Loucy (cell line): Measurements from ENCODE around the gene LYRM2.

Experiments used
- EZH2phosphoT487 ChIP-seq: fragments of 200-600 bp; IDR thresholded peaks from 2 replicates; pipeline ENCODE4 v1.6.1; 2018; ENCODE audit warnings: antibody characterized with exemption, mild to moderate bottlenecking, moderate library complexity, borderline replicate concordance
- TF ChIP-seq, protein P1 (sequence below): fragments of 200-600 bp; sonication (generic); conservative IDR thresholded peaks from 2 replicates; pipeline ENCODE4 v1.5.1; 2014; ENCODE audit warnings: mild to moderate bottlenecking, antibody characterized with exemption, low read length

DNA sequence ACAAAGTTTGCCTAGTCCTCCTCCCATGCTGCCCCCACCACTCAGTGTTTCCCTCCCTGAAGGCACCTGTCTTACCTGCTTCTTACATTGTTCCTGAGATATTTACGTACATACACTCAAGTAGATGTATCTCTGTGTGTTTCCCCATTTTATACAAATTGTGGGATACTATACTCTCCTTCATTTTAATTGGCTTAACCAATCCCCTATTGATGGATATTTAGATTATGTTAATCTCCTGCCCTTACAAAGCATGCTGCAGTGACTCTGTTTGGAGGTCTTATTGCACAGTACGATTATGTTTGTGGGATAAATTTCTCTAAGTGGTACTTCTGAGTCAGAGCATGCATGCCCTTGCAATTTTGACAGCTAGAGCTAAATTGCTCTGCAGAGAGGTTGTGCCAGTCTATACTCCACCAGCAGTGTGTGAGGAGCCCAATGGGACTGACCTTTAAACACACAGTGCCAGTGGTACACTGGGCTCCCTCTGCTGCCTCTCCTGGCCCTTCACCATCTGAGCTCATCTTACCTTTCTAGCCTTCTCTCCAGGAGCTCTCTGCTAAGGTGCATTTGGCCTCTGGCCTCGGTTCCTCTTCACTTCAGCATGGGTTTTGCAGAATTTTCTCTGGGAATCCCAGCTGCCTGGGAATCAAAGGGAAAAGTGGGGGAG is 57.4 kb downstream of the LYRM2 start:
- TF ChIP-seq, protein P1, sequence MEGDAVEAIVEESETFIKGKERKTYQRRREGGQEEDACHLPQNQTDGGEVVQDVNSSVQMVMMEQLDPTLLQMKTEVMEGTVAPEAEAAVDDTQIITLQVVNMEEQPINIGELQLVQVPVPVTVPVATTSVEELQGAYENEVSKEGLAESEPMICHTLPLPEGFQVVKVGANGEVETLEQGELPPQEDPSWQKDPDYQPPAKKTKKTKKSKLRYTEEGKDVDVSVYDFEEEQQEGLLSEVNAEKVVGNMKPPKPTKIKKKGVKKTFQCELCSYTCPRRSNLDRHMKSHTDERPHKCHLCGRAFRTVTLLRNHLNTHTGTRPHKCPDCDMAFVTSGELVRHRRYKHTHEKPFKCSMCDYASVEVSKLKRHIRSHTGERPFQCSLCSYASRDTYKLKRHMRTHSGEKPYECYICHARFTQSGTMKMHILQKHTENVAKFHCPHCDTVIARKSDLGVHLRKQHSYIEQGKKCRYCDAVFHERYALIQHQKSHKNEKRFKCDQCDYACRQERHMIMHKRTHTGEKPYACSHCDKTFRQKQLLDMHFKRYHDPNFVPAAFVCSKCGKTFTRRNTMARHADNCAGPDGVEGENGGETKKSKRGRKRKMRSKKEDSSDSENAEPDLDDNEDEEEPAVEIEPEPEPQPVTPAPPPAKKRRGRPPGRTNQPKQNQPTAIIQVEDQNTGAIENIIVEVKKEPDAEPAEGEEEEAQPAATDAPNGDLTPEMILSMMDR: no peak
- TF ChIP-seq EZH2phosphoT487: no peak
